Aorta (tissue), 5 donors: Measurements from ENCODE around the gene DPY19L3. TPM values are rescaled to one million over a fixed set of nuclear protein-coding genes. Genes with fewer than 3 reads are reported as not detected.
A peak's percentile ranks its signal among the peaks of the same experiment; 100 is the strongest.
"Not testable (repeated sequence)": the region's sequence is repeated elsewhere in the genome, so short reads cannot be mapped to it uniquely, and the experiment has no call there.

Experiments
- ATAC-seq: fragments of 200-7000 bp; cut with Tn5 transposase; one replicate; pipeline ENCODE4 v1.9.1; 2022; ENCODE audit warnings: moderate library complexity; ENCODE audit not compliant: low FRiP score
- DNase-seq, 2 donors: peaks; one replicate each; pipeline ENCODE4 v3.0.0-alpha.2; 2020
- H3K27ac ChIP-seq, 2 donors: one replicate each; pipeline ENCODE4 v1.5.1; 2013; ENCODE audit warnings: low read length in 2 of 2, mild to moderate bottlenecking in 2 of 2, moderate library complexity in 2 of 2, control low read depth in 1 of 2, inconsistent platforms in 1 of 2, low read depth in 1 of 2
- H3K27me3 ChIP-seq, 2 donors: one replicate each; pipeline ENCODE4 v1.6.1; 2013; ENCODE audit warnings: control low read depth in 1 of 2, low read length in 1 of 2, mild to moderate bottlenecking in 1 of 2, moderate library complexity in 1 of 2; ENCODE audit not compliant: insufficient read depth in 2 of 2, control insufficient read depth in 1 of 2
- H3K36me3 ChIP-seq, 2 donors: one replicate each; pipeline ENCODE4 v1.6.1; 2013; ENCODE audit warnings: control low read depth in 1 of 2, low read length in 1 of 2, mild to moderate bottlenecking in 1 of 2; ENCODE audit not compliant: insufficient read depth in 2 of 2, control insufficient read depth in 1 of 2
- H3K4me1 ChIP-seq, 2 donors: one replicate each; pipeline ENCODE4 v1.6.1; 2013; ENCODE audit warnings: low read length in 2 of 2, control low read depth in 1 of 2, mild to moderate bottlenecking in 1 of 2, moderate library complexity in 1 of 2; ENCODE audit not compliant: insufficient read depth in 2 of 2, control insufficient read depth in 1 of 2
- H3K4me3 ChIP-seq, 2 donors: one replicate each; pipeline ENCODE4 v1.5.1; 2013; ENCODE audit warnings: low read length in 2 of 2, control low read depth in 1 of 2, mild to moderate bottlenecking in 1 of 2
- H3K9me3 ChIP-seq: one replicate; pipeline ENCODE4 v1.6.1; 2013; ENCODE audit warnings: mild to moderate bottlenecking, low read length; ENCODE audit not compliant: control insufficient read depth
- WGBS, 2 donors: extraction: QIAGEN DNeasy Blood & Tissue Kit; methylation state at CpG; one replicate each; pipeline ENCODE4 v1.1.7; 2013; 5-methylcytosine and 5-hydroxymethylcytosine counted together
- intact Hi-C, 2 donors: fragments of 100-400 bp; cut with DNase I; formaldehyde crosslinking; loops; one replicate each; pipeline versions ENCODE4 v1.14.2 to v1.15.0; 2022
- polyA plus RNA-seq, 2 donors: library from polyadenylated mRNA; stranded (reverse); fragments of 200-250 nt; gene quantifications; one replicate each; pipeline ENCODE4 v1.2.3, GENCODE V29; 2013
- total RNA-seq, 2 donors: library from RNA; stranded (reverse); fragmentation: NEBNext Ultra II Directional; extraction: Animal tissue kit (Norgen Biotek cat#: 25700); gene quantifications; one replicate each; pipeline ENCODE4 v1.2.1, GENCODE V29; 2021
- donor health status: healthy with polysubstance abuse.
- donor health status: Bipolar disorder and iron deficiency.
- donor health status: DM: no; HTN: no; CAD: no.
- donor health status: DM: no; HTN: no; CAD: no.
- donor health status: DM: yes; HTN: yes; CAD: no.

The DPY19L3 gene
- total and polyA plus RNA-seq, 4 donors = 5.9 to 47.6 (median 23.1) TPM

- Histone ChIP-seq H3K9me3 (no peaks in the 10 kb centered on the region), H3K27me3 (no peaks in the 10 kb centered on the region), H3K4me1 (peaks cover 3 to 4% of the 10 kb centered on the region in 2 donors), H3K27ac (peak overlapping the region; percentile 62 to 87), H3K36me3 (peaks cover 4% of the 10 kb centered on the region in 2 donors), H3K4me3 (no peak overlapping the region)
- ATAC-seq (no peak), DNase-seq (no peak)
- intact Hi-C loops = no loop called here
- WGBS, 2 donors = 91 to 95% methylated on average over 3 of the region's 3 CpGs
Observed at GRCh38 chr19:32363632-32364031, 41.9 kb upstream of the DPY19L3 start.

GRCh38 chr19:32364040-32364439 lies 41.5 kb upstream of the DPY19L3 start:
- no peaks in the 10 kb centered on the region for H3K9me3 ChIP-seq
- DNase-seq = no peak
- H3K4me3 ChIP-seq = no peak overlapping the region
- ATAC-seq = no peak
- H3K27ac ChIP-seq = peak overlapping the region; percentile 62 to 77
- peaks cover 3 to 4% of the 10 kb centered on the region in 2 donors for H3K4me1 ChIP-seq
- no peaks in the 10 kb centered on the region for H3K27me3 ChIP-seq
- peaks cover 4% of the 10 kb centered on the region in 2 donors for H3K36me3 ChIP-seq
- intact Hi-C loops = no loop called here
- WGBS, 2 donors = 56 to 88% methylated on average over 1 of the region's 1 CpG

GRCh38 chr19:32367063-32367462 lies 38.5 kb upstream of the DPY19L3 start:
- H3K27me3 ChIP-seq = no peaks in the 10 kb centered on the region
- ATAC-seq = no peak
- DNase-seq = no peak
- peaks cover 2 to 4% of the 10 kb centered on the region in 2 donors for H3K36me3 ChIP-seq
- WGBS, 2 donors = 83 to 85% methylated on average over 6 of the region's 6 CpGs
- H3K9me3 ChIP-seq = no peaks in the 10 kb centered on the region
- peaks cover 3 to 4% of the 10 kb centered on the region in 2 donors for H3K4me1 ChIP-seq
- no peak overlapping the region for H3K4me3 ChIP-seq
- intact Hi-C loops = no loop called here
- no peak overlapping the region for H3K27ac ChIP-seq

- no peak for ATAC-seq
- intact Hi-C loops = no loop called here
- peaks cover 3 to 4% of the 10 kb centered on the region in 2 donors for H3K4me1 ChIP-seq
- no peaks in the 10 kb centered on the region for H3K9me3 ChIP-seq
- peak overlapping the region in 1 of 2 donors; percentile 83 for H3K27ac ChIP-seq
- 91 to 96% methylated on average over 3 of the region's 3 CpGs for WGBS, 2 donors
- no peak for DNase-seq
- peaks cover 2 to 4% of the 10 kb centered on the region in 2 donors for H3K36me3 ChIP-seq
- no peak overlapping the region for H3K4me3 ChIP-seq
- no peaks in the 10 kb centered on the region for H3K27me3 ChIP-seq
Observed at GRCh38 chr19:32367948-32368536, 37.5 kb upstream of the DPY19L3 start.

GRCh38 chr19:32368787-32369186 lies 36.8 kb upstream of the DPY19L3 start:
- Histone ChIP-seq H3K36me3 (peaks cover 2 to 4% of the 10 kb centered on the region in 2 donors), H3K9me3 (no peaks in the 10 kb centered on the region), H3K27ac (peak overlapping the region in 1 of 2 donors; percentile 17), H3K4me3 (no peak overlapping the region), H3K27me3 (no peaks in the 10 kb centered on the region), H3K4me1 (peaks cover 0 to 4% of the 10 kb centered on the region in 2 donors)
- 59 to 60% methylated on average over 2 of the region's 2 CpGs for WGBS, 2 donors
- ATAC-seq (no peak), DNase-seq (no peak)
- intact Hi-C loops = no loop called here

GRCh38 chr19:32372726-32373517 lies 32.6 kb upstream of the DPY19L3 start:
- peaks cover 0 to 2% of the 10 kb centered on the region in 2 donors for H3K4me1 ChIP-seq

GRCh38 chr19:32373585-32374295 lies 31.8 kb upstream of the DPY19L3 start:
- no peaks in the 10 kb centered on the region for H3K4me1 ChIP-seq
- peaks cover 2% of the 10 kb centered on the region in 2 donors for H3K36me3 ChIP-seq
- peak overlapping the region in 1 of 2 donors; percentile 48 for H3K27ac ChIP-seq
- intact Hi-C loops = loop anchor here in 1 of 2 donors (5.0 kb wide), 1 partner anchor 34 kb away; the partner anchor contains the start of gene DPY19L3
- H3K4me3 ChIP-seq = peak overlapping the region in 1 of 2 donors; percentile 31
- 11 to 12% methylated on average over 10 of the region's 10 CpGs for WGBS, 2 donors
- DNase-seq (no peak), ATAC-seq (peak; percentile 85)
- H3K9me3 ChIP-seq = no peaks in the 10 kb centered on the region
- no peaks in the 10 kb centered on the region for H3K27me3 ChIP-seq

More at GRCh38 chr19:32372726-32373517, 32.6 kb upstream of the DPY19L3 start:
- Histone ChIP-seq H3K27ac (peak overlapping the region in 1 of 2 donors; percentile 38), H3K27me3 (no peaks in the 10 kb centered on the region), H3K4me3 (no peak overlapping the region), H3K36me3 (peaks cover 2% of the 10 kb centered on the region in 2 donors), H3K9me3 (no peaks in the 10 kb centered on the region)
- intact Hi-C loops = loop anchor here in 1 of 2 donors (5.0 kb wide), 1 partner anchor 34 kb away; the partner anchor contains the start of gene DPY19L3
- ATAC-seq = no peak
- 75 to 86% methylated on average over 7 of the region's 7 CpGs for WGBS, 2 donors
- DNase-seq = no peak

GRCh38 chr19:32374362-32374761 lies 31.2 kb upstream of the DPY19L3 start:
- intact Hi-C loops = loop anchor here in 1 of 2 donors (5.0 kb wide), 1 partner anchor 33 kb away; the partner anchor contains the start of gene DPY19L3
- H3K27ac ChIP-seq = peak overlapping the region in 1 of 2 donors; percentile 56
- DNase-seq, ATAC-seq, H3K4me1 ChIP-seq, H3K27me3 ChIP-seq, H3K36me3 ChIP-seq, H3K9me3 ChIP-seq, H3K4me3 ChIP-seq: not testable (repeated sequence)
- WGBS, 2 donors = 83 to 89% methylated on average over 3 of the region's 3 CpGs
